Anterior cingulate cortex (tissue), 58 donors: ENCODE data around the gene FGD6.
A peak's percentile ranks its signal among the peaks of the same experiment; 100 is the strongest.
"Not testable (repeated sequence)": the region's sequence is repeated elsewhere in the genome, so short reads cannot be mapped to it uniquely, and the experiment has no call there.

Source experiments
- DNase-seq, 58 donors: peaks; one replicate each; lab custom pipeline; 2025; lab: John Stamatoyannopoulos, UW

The FGD6 gene

DNA sequence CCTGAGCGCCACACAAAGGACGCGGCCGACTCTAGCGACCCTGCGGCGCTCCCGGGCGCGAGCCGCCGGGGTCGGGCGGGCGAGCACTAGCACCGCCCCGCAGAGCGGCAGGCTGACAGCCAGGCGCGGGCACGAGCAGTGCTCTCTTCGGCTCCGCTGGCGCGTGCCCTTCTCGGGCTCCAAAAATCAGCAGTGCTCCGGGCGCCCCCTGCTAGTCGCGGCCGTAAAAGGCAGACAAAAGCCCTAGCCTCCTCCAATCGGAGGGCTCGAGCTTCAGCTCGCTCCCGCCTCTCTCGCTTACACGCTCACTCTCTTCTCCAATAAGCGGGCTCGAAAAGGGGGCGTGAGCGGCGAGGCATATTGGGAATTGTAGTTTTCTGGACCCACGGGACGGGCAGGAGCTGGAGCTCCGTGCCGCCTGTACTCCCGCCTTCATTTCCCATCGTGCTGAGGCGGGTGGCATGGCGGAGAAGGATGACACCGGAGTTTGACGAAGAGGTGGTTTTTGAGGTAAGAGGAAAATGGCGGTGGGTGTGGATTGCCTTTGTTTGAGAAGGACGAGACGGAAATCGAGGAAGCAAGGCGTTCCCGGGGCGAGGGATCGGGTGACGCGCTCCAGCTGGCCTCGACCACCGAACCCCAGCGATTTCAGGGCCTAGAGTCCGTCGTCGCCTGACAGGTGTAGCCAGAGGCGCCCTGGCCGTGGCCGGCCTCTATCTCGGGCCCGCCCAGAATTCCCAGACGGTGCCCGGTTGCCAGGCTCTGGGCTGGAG, at the start of gene FGD6, which contains the start of gene VEZT:
Gene FGD6, minus strand, starts transcription at position 91 of the 773 bp plus-strand sequence. CDS start 227 bp downstream, outside the sequence.
Gene VEZT, plus strand, starts transcription at position 431 of the 773 bp plus-strand sequence. Its CDS starts 44 bp downstream, at position 475.
- DNase-seq = peak; percentile 80 to 100 (median 99)

GRCh38 chr12:95266254-95266653, 49.0 kb upstream of the FGD6 start:
- no peak for DNase-seq

- DNase-seq = no peak
These were observed 48.5 kb upstream of the FGD6 start for GRCh38 chr12:95265765-95266164.

DNA sequence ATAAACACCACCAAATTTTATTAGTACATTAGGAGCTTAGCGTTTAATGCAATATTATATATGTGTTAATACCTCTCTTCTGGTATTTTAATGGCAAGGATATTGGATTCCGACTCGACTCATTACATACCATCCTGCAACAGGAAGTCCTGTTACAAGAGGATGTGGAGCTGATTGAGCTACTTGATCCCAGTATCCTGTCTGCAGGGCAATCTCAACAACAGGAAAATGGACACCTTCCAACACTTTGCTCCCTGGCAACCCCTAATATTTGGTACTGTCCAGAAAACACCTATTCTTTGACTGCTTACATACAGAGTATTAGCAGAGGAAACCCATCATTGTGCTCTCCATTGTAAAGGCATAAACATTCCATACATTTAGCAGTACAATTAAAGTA, 45.5 kb upstream of the FGD6 start:
- DNase-seq = no peak

- DNase-seq = no peak
These were observed 43.8 kb upstream of the FGD6 start for GRCh38 chr12:95261109-95261508.

DNA sequence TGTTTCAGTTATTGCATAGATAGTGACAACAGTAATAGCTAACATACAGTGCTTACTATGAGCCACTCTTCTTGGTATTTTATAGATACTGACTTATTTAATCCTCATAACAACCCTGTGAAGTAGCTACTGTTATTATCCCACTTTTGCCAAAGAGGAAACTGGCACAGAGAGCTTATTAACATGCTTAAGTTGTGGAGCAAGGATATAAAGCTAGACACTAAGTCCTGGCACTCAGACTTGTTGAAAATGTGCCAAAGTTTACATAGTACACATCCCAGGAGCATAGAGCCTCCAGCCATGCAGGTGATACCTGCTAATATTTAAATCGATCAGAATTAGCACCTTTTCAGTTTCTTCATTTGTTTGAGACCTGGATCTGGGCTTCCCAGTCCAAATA, 42.1 kb upstream of the FGD6 start:
- no peak for DNase-seq

DNA sequence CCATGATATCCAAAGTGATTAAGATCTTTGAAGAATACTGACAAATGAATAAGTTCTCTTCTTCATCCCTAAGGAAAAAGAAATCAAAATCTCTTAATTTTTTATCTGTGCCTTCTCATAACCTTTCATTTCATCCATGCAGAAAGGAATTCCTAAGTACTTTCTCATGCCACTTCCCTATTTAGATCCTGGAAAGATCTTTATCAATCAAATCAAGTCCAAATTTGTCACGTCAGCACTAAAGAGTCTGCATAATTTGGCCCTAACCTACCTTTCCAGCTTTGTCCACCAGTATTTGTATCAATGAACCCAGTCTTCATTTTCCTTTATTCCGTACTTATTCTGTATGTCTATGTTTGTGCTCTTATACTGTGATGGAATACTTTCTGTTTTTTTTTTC, 41.5 kb upstream of the FGD6 start:
- no peak for DNase-seq

DNA sequence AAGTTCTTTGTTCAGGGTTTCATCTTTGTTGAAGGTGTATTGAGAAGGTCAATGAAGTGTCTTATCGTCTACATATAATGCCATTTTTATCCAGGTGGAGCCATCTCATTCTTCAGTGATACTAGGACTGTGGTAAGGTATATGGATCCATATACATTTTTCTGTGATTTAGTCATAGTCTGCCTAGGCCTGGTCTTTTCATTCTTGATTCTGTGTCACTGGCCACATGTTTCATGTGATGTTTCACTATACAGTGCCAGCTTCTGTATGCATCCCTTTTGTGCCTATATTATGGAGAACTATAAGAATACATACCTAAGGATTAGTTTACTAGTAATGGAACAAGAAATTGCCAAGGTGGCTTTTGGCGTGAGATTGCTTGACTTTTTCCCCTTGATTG, 40.9 kb upstream of the FGD6 start:
- no peak for DNase-seq

GRCh38 chr12:95257541-95257940, 40.3 kb upstream of the FGD6 start:
- DNase-seq = no peak

GRCh38 chr12:95253386-95253785, 36.1 kb upstream of the FGD6 start:
- DNase-seq = no peak

GRCh38 chr12:95248604-95249360, 31.5 kb upstream of the FGD6 start:
- DNase-seq = no peak

DNA sequence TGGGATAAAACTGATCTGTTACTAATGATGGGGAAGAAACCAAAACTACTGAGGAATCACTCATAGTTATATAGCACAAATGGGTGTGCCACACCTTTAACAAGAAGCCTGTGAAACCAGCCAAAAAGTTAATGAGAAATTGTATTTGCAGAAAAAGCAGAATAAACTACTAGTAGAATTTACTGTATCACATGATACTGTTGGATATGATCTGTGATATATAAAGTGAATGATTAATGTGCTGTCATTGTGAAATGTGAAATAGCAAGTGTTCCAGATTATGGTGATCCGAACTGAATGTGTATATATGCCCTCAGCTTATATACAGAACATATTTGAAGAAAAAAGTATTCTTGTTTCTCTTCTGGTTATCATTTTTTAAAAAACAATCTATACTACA, 30.8 kb upstream of the FGD6 start:
- DNase-seq = no peak

GRCh38 chr12:95244350-95244749, 27.1 kb upstream of the FGD6 start:
- DNase-seq = no peak

DNA sequence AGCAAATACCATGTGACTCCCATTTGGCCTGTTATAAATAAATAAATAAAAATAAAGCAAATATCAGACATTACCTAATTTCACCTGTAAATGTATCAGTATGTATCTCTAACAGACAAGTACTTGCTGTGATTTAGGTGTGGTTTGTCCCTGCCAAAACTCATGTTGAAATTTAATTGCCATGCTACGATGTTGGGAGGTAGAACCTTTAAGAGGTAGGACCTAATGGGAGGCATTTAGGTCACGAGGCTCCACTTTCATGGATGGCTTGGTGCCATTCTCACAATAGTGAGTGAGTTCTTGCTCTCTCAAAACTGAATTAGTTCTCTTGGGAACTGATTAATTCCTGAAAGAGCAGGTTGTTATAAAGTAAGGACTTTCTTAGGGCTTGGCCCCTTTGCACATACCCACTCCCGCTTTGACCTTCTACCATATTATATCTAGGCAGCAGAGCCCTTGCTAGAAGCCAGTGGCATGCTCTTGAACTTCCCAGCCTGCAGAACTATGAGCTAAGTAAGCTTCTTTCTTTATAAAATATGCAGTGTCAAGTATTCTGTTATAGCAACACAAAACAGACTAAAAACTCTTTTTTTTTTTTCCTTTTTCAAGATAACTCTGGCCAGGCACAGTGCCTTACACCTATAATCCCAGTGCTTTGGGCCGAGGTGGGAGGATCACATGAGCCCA, 26.4 kb upstream of the FGD6 start:
- DNase-seq = no peak

DNA sequence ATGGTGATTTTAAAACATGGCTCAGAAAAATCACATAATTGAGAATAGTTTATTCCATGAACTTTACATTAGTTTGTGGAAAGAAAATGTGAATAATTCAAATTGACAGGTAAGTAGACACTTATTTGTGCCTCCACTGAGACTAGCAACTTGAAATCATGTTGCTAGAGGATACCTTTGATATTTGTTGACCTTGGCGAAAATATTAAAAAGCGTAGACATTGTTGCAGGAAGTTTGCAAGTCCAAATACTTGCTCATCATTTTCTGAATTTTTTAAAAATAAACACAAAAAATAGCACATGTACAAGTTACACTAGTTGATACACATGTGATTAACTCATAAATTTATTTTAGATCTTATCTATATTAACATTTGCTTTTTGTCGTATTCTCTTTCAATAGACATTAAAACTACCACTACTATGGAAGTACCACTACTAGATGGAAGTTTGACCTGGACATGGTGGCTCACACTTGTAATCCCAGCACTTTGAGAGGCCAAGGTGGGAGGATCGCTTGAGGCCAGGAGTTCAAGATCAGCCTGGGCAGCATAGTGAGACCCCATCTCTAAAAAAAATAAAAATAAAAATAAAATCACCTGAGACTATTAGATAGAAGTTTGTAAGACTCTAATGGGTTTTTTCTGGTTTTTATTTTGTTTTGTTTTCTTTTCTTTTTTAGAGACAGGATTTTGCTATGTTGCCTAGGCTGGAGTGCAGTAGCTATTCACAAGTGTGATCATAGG, 24.7 kb upstream of the FGD6 start:
- no peak for DNase-seq

- not testable (repeated sequence) for DNase-seq
These were observed 23.9 kb upstream of the FGD6 start for GRCh38 chr12:95241138-95241537.

GRCh38 chr12:95240556-95240955, 23.3 kb upstream of the FGD6 start:
- DNase-seq = no peak

- DNase-seq = not testable (repeated sequence)
These were observed 22.6 kb upstream of the FGD6 start for GRCh38 chr12:95239835-95240234.

- no peak for DNase-seq
These were observed 21.9 kb upstream of the FGD6 start for GRCh38 chr12:95239216-95239615.

DNA sequence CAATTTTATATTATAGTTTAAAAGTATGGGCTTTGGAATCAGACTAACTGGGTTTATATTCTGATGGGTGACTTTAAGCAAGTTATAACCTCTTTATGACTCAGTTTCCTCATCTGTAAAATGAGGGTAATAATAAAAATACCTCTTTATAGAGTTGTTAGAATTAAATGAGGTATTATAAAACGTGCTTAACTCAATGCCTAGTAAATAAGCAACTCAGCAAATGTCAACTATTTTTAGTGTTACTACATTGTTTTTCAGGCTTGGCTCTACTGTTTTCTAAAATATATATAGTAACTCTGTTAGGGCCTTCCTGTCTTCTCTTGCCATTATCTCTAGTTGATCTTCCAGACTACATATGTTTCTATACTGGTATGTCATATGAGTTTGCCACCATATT, 20.9 kb upstream of the FGD6 start:
- no peak for DNase-seq
